ENCODE results near the gene MAPK10.

Gene MAPK10

DNA sequence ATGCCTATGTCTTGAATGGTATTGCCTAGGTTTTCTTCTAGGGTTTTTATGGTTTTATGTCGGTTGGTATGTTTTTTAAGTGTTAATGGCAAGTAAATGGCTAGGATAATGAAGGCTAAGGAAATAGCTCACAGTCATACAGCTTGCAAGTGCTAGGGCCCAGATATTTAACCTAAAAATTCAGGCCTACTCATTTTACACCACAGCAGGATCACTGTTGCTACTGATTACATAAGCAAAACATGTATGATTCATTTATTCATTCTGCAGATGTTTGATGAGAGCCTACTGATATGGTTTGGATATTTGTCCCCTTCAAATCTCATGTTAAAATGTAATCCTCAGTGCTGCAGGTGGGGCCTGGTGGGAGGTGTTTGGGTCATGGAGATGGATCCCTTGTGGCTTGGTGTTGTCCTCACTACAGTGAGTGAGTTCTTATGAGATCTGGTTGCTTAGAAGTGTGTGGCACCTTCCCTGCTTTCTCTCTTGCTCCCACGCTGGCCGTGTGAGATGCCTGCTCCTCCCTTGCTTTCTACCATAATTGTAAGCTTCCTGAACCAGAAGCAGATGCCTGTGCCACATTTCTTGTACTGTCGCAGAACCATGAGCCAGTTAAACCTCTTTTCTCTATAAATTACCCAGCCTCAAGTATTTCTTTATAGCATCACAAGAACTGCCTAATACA is 175.5 kb downstream of the MAPK10 start:
- H3K4me3 ChIP-seq (ENCODE audit: low read length): no peak overlapping the region
- H3K27ac ChIP-seq (ENCODE audit: low read depth, low read length): no peak overlapping the region
- H3K36me3 ChIP-seq (ENCODE audit: control insufficient read depth, low read length): peaks cover 10% of the 10 kb centered on the region
- H3K9me3 ChIP-seq (ENCODE audit: control insufficient read depth, insufficient read depth, low read length): no peaks in the 10 kb centered on the region
- TF ChIP-seq, protein P1, sequence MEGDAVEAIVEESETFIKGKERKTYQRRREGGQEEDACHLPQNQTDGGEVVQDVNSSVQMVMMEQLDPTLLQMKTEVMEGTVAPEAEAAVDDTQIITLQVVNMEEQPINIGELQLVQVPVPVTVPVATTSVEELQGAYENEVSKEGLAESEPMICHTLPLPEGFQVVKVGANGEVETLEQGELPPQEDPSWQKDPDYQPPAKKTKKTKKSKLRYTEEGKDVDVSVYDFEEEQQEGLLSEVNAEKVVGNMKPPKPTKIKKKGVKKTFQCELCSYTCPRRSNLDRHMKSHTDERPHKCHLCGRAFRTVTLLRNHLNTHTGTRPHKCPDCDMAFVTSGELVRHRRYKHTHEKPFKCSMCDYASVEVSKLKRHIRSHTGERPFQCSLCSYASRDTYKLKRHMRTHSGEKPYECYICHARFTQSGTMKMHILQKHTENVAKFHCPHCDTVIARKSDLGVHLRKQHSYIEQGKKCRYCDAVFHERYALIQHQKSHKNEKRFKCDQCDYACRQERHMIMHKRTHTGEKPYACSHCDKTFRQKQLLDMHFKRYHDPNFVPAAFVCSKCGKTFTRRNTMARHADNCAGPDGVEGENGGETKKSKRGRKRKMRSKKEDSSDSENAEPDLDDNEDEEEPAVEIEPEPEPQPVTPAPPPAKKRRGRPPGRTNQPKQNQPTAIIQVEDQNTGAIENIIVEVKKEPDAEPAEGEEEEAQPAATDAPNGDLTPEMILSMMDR (IDR thresholded peaks at IDR 0.05; ENCODE audit: low read depth, low read length, poor library complexity, severe bottlenecking): no peak
- no peak for TF ChIP-seq EZH2phosphoT487 (IDR thresholded peaks at IDR 0.05; ENCODE audit: borderline replicate concordance, low read length)
- no peaks in the 10 kb centered on the region for H3K27me3 ChIP-seq (ENCODE audit: control insufficient read depth, low read length)
- no peak overlapping the region for H3K4me2 ChIP-seq (ENCODE audit: low read length)
- peaks cover 2% of the 10 kb centered on the region; the same call in 1 of the 2 replicates for H3F3A ChIP-seq (ENCODE audit: control insufficient read depth, insufficient read depth)
- H3K79me2 ChIP-seq (ENCODE audit: control insufficient read depth, low read length): no peaks in the 10 kb centered on the region
- H3K9me2 ChIP-seq (replicated peaks; ENCODE audit: control insufficient read depth, low read length): no peaks in the 10 kb centered on the region
- no peaks in the 10 kb centered on the region for H4K20me1 ChIP-seq (ENCODE audit: control insufficient read depth, insufficient read depth, low read depth, low read length)
- H3K4me1 ChIP-seq (ENCODE audit: control insufficient read depth, low read length): no peaks in the 10 kb centered on the region

DNA sequence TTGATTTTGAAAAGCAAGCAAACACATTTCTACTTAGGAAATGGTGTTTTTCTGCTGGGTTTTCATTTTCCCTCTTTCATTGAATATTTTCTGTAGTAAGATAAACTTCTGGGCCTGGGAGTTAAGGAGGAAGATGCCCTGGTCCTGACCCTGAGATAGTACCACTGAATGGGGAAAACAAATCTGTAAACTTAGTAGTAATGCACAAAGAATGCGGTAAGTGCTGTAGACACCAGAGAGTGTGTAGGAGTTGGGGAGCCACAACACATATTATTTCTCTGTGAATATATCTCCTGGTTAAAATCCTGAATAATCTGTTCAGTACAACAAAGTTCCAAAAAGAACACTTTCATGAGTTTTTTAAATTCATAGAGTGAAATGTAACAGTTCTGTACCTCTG is 178.3 kb downstream of the MAPK10 start:
- Histone ChIP-seq H3K27me3 (ENCODE audit: control insufficient read depth, low read length) (no peaks in the 10 kb centered on the region), H3F3A (ENCODE audit: control insufficient read depth, insufficient read depth) (peaks cover 2% of the 10 kb centered on the region; the same call in 1 of the 2 replicates), H3K36me3 (ENCODE audit: control insufficient read depth, low read length) (peaks cover 9% of the 10 kb centered on the region; the same call in 1 of the 2 replicates), H3K9me3 (ENCODE audit: control insufficient read depth, insufficient read depth, low read length) (no peaks in the 10 kb centered on the region), H3K79me2 (ENCODE audit: control insufficient read depth, low read length) (no peaks in the 10 kb centered on the region), H3K9me2 (replicated peaks; ENCODE audit: control insufficient read depth, low read length) (no peaks in the 10 kb centered on the region), H3K27ac (ENCODE audit: low read depth, low read length) (no peak overlapping the region), H3K4me1 (ENCODE audit: control insufficient read depth, low read length) (no peaks in the 10 kb centered on the region), H3K4me2 (ENCODE audit: low read length) (no peak overlapping the region), H4K20me1 (ENCODE audit: control insufficient read depth, insufficient read depth, low read depth, low read length) (no peaks in the 10 kb centered on the region), H3K4me3 (ENCODE audit: low read length) (no peak overlapping the region)
- TF ChIP-seq, protein P1 (IDR thresholded peaks at IDR 0.05; ENCODE audit: low read depth, low read length, poor library complexity, severe bottlenecking): no peak
- no peak for TF ChIP-seq EZH2phosphoT487 (IDR thresholded peaks at IDR 0.05; ENCODE audit: borderline replicate concordance, low read length)

DNA sequence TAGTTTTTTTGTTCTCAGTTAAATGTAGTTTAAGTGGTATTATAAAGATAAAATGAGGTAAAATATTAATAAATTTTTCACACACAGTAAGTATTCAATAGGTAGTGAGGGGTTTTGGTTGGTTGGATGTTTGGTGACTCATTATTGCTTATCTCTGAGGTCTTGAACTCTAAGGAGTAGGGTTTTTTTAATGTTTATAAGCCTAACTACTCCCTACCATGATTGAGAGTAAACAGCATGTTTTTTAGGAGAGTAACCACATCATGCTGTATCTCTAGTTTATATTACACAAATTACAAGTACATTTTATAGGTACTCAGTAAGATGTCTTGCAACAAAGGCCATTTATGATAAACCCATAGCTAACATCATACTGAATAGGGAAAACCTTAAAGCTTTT is 181.6 kb downstream of the MAPK10 start:
- TF ChIP-seq, protein P1 (IDR thresholded peaks at IDR 0.05; ENCODE audit: low read depth, low read length, poor library complexity, severe bottlenecking): no peak
- no peak for TF ChIP-seq EZH2phosphoT487 (IDR thresholded peaks at IDR 0.05; ENCODE audit: borderline replicate concordance, low read length)
- no peaks in the 10 kb centered on the region for H3K4me1 ChIP-seq (ENCODE audit: control insufficient read depth, low read length)
- H3K79me2 ChIP-seq (ENCODE audit: control insufficient read depth, low read length): no peaks in the 10 kb centered on the region
- no peaks in the 10 kb centered on the region for H3K36me3 ChIP-seq (ENCODE audit: control insufficient read depth, low read length)
- H3K4me2 ChIP-seq (ENCODE audit: low read length): no peak overlapping the region
- no peaks in the 10 kb centered on the region for H3K27me3 ChIP-seq (ENCODE audit: control insufficient read depth, low read length)
- H3K9me3 ChIP-seq (ENCODE audit: control insufficient read depth, insufficient read depth, low read length): no peaks in the 10 kb centered on the region
- no peaks in the 10 kb centered on the region for H3K9me2 ChIP-seq (replicated peaks; ENCODE audit: control insufficient read depth, low read length)
- H3K4me3 ChIP-seq (ENCODE audit: low read length): no peak overlapping the region
- peaks cover 2% of the 10 kb centered on the region; the same call in 1 of the 2 replicates for H3F3A ChIP-seq (ENCODE audit: control insufficient read depth, insufficient read depth)
- H4K20me1 ChIP-seq (ENCODE audit: control insufficient read depth, insufficient read depth, low read depth, low read length): no peaks in the 10 kb centered on the region
- no peak overlapping the region for H3K27ac ChIP-seq (ENCODE audit: low read depth, low read length)
